HepG2 (cell line): ENCODE measurements around the gene GRID1. TPM values are rescaled to one million over a fixed set of nuclear protein-coding genes. Genes with fewer than 3 reads are reported as not detected.

Experiments
- ATAC-seq: fragments of 200-7000 bp; cut with Tn5 transposase; 3 replicates; pipeline ENCODE4 v1.9.1; 2020; ENCODE audit warnings: mild to moderate bottlenecking, moderate library complexity
- BruUV-seq: library from RNA; stranded (reverse); fragments of 400-500 nt; replicated peaks from 2 replicates; lab custom pipeline; 2021; lab: Mats Ljungman, UMichigan
- CTCF ChIA-PET: fragments of 300-600 bp; formaldehyde crosslinking; extraction: SDS; loops from one replicate; lab custom pipeline; 2021; ENCODE audit warnings: low total read pairs, inconsistent platforms, low intra/inter-chr PET ratio; lab: Yijun Ruan, JAX
- POLR2A ChIA-PET: fragments of 350-600 bp; sonication (Branson Sonifier 250); formaldehyde crosslinking; loops from one replicate; lab custom pipeline; 2020; ENCODE audit warnings: antibody characterized with exemption, inconsistent platforms; lab: Yijun Ruan, JAX
- DNase-seq: peaks from one replicate; pipeline ENCODE4 v3.0.0-alpha.2; 2015; ENCODE audit warnings: low spot score
- FAIRE-seq: peaks from 3 replicates; lab custom pipeline; 2011; peaks lifted over from hg19 to GRCh38; lab: Jason Lieb, UNC
- H2AFZ ChIP-seq: one replicate; pipeline ENCODE4 v1.6.1; 2011; ENCODE audit warnings: low read length, inconsistent platforms
- H3K27ac ChIP-seq: fragments of 300-600 bp; 3 replicates; pipeline ENCODE4 v1.8.0; 2011; ENCODE audit warnings: mixed run types, mild to moderate bottlenecking, mixed read lengths, low read length, inconsistent platforms; ENCODE audit not compliant: insufficient read depth; ENCODE audit errors: extremely low read length
- H3K27me3 ChIP-seq, 2 experiments: fragments of 200-600 bp in 1 of 2; 2 replicates in 1 of 2; 3 replicates in 1 of 2; pipeline versions ENCODE4 v1.6.0 to v1.8.0; 2011; ENCODE audit warnings: low read length in 2 of 2, mild to moderate bottlenecking in 2 of 2, moderate library complexity in 2 of 2, inconsistent platforms in 1 of 2; ENCODE audit not compliant: insufficient read depth in 2 of 2, control insufficient read depth in 1 of 2
- H3K36me3 ChIP-seq, 2 experiments: fragments of 200-600 bp in 1 of 2; replicated peaks in 1 of 2; 2 replicates in 1 of 2; 3 replicates in 1 of 2; pipeline versions ENCODE4 v1.5.1 to v1.8.0; 2011; ENCODE audit warnings: low read length in 2 of 2, inconsistent platforms in 1 of 2; ENCODE audit not compliant: insufficient read depth in 2 of 2, control insufficient read depth in 1 of 2
- H3K4me1 ChIP-seq: 2 replicates; pipeline ENCODE4 v1.5.1; 2012; ENCODE audit warnings: low read length, inconsistent platforms; ENCODE audit not compliant: insufficient read depth
- H3K4me2 ChIP-seq: 2 replicates; pipeline ENCODE4 v1.6.0; 2011; ENCODE audit warnings: low read depth, low read length, inconsistent platforms
- H3K4me3 ChIP-seq, 3 experiments: fragments of 200-600 bp in 1 of 3; sonication (generic), shearing (Covaris generic) in 1 of 3; replicated peaks in 1 of 3; 2 replicates each; pipeline ENCODE4 v1.5.1; 2011 to 2016; ENCODE audit warnings: low read length in 3 of 3, inconsistent platforms in 2 of 3, low read depth in 2 of 3, mild to moderate bottlenecking in 2 of 3, control low read depth in 1 of 3, mixed read lengths in 1 of 3; ENCODE audit not compliant: insufficient read depth in 1 of 3
- H3K79me2 ChIP-seq: one replicate; pipeline ENCODE4 v1.6.1; 2011; ENCODE audit warnings: low read length, inconsistent platforms; ENCODE audit not compliant: insufficient read depth
- H3K9ac ChIP-seq: 2 replicates; pipeline ENCODE4 v1.6.0; 2011; ENCODE audit warnings: mild to moderate bottlenecking, low read depth, low read length, inconsistent platforms; ENCODE audit not compliant: insufficient read depth
- H3K9me3 ChIP-seq: 2 replicates; pipeline ENCODE4 v1.5.1; 2012; ENCODE audit warnings: mild to moderate bottlenecking, low read length
- H4K20me1 ChIP-seq: 2 replicates; pipeline ENCODE4 v1.6.0; 2011; ENCODE audit warnings: inconsistent platforms, mild to moderate bottlenecking, low read length, moderate library complexity; ENCODE audit not compliant: insufficient read depth
- FOXC1 ChIP-seq: sonication (generic); formaldehyde crosslinking; IDR thresholded peaks from 2 replicates; pipeline ENCODE4 v1.8.0; 2022; ENCODE audit warnings: mild to moderate bottlenecking, missing genetic modification reagents, borderline replicate concordance
- KMT2A ChIP-seq: sonication (generic); formaldehyde crosslinking; IDR thresholded peaks from 2 replicates; pipeline ENCODE4 v1.4.0; 2020; ENCODE audit warnings: missing genetic modification reagents
- SAFB2 ChIP-seq: sonication (generic); formaldehyde crosslinking; IDR thresholded peaks from 2 replicates; pipeline ENCODE4 v1.5.1; 2020; ENCODE audit warnings: missing genetic modification reagents, low read depth, mild to moderate bottlenecking, borderline replicate concordance
- SIN3A ChIP-seq: IDR thresholded peaks from 2 replicates; pipeline ENCODE4 v1.6.1; 2011; ENCODE audit warnings: low read depth, mild to moderate bottlenecking, control low read depth, low read length, borderline replicate concordance
- WGBS: methylation state at CpG from one replicate; pipeline ENCODE4 v1.1.6; 2017; ENCODE audit warnings: low lambda C conversion rate; 5-methylcytosine and 5-hydroxymethylcytosine counted together
- in situ Hi-C: cut with HindIII; loops from 2 replicates; pipeline ENCODE4 v1.10.0; 2017; ENCODE audit warnings: low pct_unique_long_range_greater_than_20kb; ENCODE audit not compliant: extremely low pct_ligation_motif_present
- intact Hi-C: fragments of 100-400 bp; cut with micrococcal nuclease; formaldehyde crosslinking; loops from one replicate; pipeline ENCODE4 v1.10.0; 2022; ENCODE audit not compliant: unreplicated experiment
- polyA plus RNA-seq, 8 experiments: library from polyadenylated mRNA; depleted of rRNA in 3 of 8; stranded (reverse) in 7 of 8; unstranded in 1 of 8; fragments of >200 nt; fragmentation: Illumina TruSeq in 4 of 8; extraction: Trizol in 4 of 8; gene quantifications; 2 replicates each; pipeline versions ENCODE4 v1.2.1 to v1.2.3, GENCODE V29; 2011 to 2016; ENCODE audit warnings: low read depth in 4 of 8, missing spikeins in 1 of 8, mixed read lengths in 1 of 8; ENCODE audit not compliant: insufficient read depth in 1 of 8
- total RNA-seq, 5 experiments: library from RNA; depleted of rRNA; stranded (reverse); fragments of >200 nt; fragmentation: Illumina TruSeq; extraction: Trizol; gene quantifications; 2 replicates each; pipeline ENCODE4 v1.2.3, GENCODE V29; 2016; ENCODE audit warnings: low read depth in 1 of 5
- TF ChIP-seq, protein P1 (sequence below): sonication (generic); formaldehyde crosslinking; IDR thresholded peaks from 2 replicates; pipeline ENCODE4 v1.4.0; 2020; ENCODE audit warnings: missing genetic modification reagents, borderline replicate concordance
- TF ChIP-seq, protein P2 (sequence below): sonication (generic); formaldehyde crosslinking; IDR thresholded peaks from 2 replicates; pipeline ENCODE4 v1.5.0; 2020; ENCODE audit warnings: mild to moderate bottlenecking, missing genetic modification reagents
- TF ChIP-seq, protein P3 (sequence below): sonication (generic); formaldehyde crosslinking; IDR thresholded peaks from one replicate; pipeline ENCODE4 v1.5.1; 2020; ENCODE audit warnings: mild to moderate bottlenecking, missing genetic modification reagents; ENCODE audit errors: not compliant biosample characterization

Gene GRID1
- total and polyA plus RNA-seq, 2 of the 13 experiments (the other 11 are each of a cell fraction or from before 2014, with no cell fraction given): 0.05 TPM; not detected in 1

DNA sequence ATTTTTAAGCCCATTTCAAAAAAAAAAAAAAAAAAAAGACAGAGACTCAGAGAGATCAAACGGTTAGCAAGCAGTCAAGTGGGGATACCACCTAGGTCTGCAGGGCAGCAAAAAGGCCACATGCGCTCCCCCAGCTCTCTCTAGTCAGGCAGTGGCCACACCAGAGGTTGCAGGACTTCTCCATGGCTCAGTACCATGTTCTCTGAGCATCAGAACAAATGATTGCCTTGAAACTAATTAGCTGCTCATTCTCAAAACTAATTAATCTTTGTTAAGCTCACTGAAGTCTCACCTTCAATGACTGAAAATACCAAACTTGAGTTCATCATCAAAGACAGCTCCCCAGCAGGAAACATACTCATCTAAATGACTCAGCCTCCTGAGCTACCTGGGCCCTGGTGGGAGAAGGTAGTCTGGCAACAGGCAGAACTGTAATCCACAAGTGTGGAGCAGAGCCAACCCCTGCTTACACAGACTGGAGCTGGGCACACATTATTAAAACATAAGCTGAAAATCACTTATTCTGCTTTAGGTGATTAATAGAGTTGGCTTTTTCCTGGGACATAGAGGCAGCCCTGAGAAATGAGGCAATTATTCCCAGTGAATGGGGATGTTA, 319.6 kb downstream of the GRID1 start:
- no peak for ATAC-seq
- Histone ChIP-seq H4K20me1 (no peaks in the 10 kb centered on the region), H3K27me3 (no peaks in the 10 kb centered on the region; a peak in 1 of 5 replicates), H2AFZ (no peak overlapping the region), H3K9ac (no peak overlapping the region), H3K4me2 (no peak overlapping the region), H3K36me3 (no peaks in the 10 kb centered on the region), H3K4me1 (no peaks in the 10 kb centered on the region), H3K9me3 (no peaks in the 10 kb centered on the region), H3K4me3 (no peak overlapping the region), H3K79me2 (no peaks in the 10 kb centered on the region), H3K27ac (no peak overlapping the region)
- intact Hi-C loops (no loop called here), in situ Hi-C loops (no loop called here)
- CTCF ChIA-PET: no interaction called here
- BruUV-seq: no TSS peak
- no peak for FAIRE-seq
- DNase-seq: no peak
- WGBS: 3% methylated on average over 2 of the region's 2 CpGs
- POLR2A ChIA-PET: no interaction called here
- no peak for TF ChIP-seq SAFB2 (CRISPR knock-in tag)
- TF ChIP-seq, protein P1, sequence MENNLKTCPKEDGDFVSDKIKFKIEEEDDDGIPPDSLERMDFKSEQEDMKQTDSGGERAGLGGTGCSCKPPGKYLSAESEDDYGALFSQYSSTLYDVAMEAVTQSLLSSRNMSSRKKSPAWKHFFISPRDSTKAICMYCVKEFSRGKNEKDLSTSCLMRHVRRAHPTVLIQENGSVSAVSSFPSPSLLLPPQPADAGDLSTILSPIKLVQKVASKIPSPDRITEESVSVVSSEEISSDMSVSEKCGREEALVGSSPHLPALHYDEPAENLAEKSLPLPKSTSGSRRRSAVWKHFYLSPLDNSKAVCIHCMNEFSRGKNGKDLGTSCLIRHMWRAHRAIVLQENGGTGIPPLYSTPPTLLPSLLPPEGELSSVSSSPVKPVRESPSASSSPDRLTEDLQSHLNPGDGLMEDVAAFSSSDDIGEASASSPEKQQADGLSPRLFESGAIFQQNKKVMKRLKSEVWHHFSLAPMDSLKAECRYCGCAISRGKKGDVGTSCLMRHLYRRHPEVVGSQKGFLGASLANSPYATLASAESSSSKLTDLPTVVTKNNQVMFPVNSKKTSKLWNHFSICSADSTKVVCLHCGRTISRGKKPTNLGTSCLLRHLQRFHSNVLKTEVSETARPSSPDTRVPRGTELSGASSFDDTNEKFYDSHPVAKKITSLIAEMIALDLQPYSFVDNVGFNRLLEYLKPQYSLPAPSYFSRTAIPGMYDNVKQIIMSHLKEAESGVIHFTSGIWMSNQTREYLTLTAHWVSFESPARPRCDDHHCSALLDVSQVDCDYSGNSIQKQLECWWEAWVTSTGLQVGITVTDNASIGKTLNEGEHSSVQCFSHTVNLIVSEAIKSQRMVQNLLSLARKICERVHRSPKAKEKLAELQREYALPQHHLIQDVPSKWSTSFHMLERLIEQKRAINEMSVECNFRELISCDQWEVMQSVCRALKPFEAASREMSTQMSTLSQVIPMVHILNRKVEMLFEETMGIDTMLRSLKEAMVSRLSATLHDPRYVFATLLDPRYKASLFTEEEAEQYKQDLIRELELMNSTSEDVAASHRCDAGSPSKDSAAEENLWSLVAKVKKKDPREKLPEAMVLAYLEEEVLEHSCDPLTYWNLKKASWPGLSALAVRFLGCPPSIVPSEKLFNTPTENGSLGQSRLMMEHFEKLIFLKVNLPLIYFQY (CRISPR knock-in tag): no peak
- TF ChIP-seq KMT2A: no peak
- TF ChIP-seq, protein P2, sequence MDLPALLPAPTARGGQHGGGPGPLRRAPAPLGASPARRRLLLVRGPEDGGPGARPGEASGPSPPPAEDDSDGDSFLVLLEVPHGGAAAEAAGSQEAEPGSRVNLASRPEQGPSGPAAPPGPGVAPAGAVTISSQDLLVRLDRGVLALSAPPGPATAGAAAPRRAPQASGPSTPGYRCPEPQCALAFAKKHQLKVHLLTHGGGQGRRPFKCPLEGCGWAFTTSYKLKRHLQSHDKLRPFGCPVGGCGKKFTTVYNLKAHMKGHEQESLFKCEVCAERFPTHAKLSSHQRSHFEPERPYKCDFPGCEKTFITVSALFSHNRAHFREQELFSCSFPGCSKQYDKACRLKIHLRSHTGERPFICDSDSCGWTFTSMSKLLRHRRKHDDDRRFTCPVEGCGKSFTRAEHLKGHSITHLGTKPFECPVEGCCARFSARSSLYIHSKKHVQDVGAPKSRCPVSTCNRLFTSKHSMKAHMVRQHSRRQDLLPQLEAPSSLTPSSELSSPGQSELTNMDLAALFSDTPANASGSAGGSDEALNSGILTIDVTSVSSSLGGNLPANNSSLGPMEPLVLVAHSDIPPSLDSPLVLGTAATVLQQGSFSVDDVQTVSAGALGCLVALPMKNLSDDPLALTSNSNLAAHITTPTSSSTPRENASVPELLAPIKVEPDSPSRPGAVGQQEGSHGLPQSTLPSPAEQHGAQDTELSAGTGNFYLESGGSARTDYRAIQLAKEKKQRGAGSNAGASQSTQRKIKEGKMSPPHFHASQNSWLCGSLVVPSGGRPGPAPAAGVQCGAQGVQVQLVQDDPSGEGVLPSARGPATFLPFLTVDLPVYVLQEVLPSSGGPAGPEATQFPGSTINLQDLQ (CRISPR knock-in tag): no peak
- TF ChIP-seq, protein P3, sequence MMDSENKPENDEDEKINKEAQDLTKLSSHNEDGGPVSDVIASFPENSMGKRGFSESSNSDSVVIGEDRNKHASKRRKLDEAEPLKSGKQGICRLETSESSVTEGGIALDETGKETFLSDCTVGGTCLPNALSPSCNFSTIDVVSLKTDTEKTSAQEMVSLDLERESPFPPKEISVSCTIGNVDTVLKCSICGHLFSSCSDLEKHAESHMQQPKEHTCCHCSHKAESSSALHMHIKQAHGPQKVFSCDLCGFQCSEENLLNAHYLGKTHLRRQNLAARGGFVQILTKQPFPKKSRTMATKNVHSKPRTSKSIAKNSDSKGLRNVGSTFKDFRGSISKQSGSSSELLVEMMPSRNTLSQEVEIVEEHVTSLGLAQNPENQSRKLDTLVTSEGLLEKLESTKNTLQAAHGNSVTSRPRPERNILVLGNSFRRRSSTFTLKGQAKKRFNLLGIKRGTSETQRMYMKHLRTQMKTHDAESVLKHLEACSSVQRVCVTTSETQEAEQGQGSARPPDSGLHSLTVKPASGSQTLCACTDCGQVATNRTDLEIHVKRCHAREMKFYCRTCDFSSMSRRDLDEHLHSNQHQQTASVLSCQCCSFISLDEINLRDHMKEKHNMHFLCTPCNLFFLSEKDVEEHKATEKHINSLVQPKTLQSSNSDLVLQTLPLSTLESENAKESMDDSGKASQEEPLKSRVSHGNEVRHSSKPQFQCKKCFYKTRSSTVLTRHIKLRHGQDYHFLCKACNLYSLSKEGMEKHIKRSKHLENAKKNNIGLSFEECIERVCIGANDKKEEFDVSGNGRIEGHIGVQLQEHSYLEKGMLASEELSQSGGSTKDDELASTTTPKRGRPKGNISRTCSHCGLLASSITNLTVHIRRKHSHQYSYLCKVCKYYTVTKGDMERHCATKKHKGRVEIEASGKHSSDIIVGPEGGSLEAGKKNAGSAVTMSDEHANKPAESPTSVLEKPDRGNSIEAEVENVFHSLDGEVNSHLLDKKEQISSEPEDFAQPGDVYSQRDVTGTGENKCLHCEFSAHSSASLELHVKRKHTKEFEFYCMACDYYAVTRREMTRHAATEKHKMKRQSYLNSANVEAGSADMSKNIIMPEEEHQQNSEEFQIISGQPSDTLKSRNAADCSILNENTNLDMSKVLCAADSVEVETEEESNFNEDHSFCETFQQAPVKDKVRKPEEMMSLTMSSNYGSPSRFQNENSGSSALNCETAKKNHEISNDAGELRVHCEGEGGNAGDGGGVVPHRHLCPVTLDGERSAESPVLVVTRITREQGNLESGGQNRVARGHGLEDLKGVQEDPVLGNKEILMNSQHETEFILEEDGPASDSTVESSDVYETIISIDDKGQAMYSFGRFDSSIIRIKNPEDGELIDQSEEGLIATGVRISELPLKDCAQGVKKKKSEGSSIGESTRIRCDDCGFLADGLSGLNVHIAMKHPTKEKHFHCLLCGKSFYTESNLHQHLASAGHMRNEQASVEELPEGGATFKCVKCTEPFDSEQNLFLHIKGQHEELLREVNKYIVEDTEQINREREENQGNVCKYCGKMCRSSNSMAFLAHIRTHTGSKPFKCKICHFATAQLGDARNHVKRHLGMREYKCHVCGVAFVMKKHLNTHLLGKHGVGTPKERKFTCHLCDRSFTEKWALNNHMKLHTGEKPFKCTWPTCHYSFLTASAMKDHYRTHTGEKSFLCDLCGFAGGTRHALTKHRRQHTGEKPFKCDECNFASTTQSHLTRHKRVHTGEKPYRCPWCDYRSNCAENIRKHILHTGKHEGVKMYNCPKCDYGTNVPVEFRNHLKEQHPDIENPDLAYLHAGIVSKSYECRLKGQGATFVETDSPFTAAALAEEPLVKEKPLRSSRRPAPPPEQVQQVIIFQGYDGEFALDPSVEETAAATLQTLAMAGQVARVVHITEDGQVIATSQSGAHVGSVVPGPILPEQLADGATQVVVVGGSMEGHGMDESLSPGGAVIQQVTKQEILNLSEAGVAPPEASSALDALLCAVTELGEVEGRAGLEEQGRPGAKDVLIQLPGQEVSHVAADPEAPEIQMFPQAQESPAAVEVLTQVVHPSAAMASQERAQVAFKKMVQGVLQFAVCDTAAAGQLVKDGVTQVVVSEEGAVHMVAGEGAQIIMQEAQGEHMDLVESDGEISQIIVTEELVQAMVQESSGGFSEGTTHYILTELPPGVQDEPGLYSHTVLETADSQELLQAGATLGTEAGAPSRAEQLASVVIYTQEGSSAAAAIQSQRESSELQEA: no peak
- TF ChIP-seq FOXC1 (CRISPR knock-in tag): no peak
- TF ChIP-seq SIN3A: no peak
